Measurements from ENCODE around the gene CMTR2.

The CMTR2 gene

GRCh38 chr16:71254832-71255525 is 34.2 kb downstream of the CMTR2 start:
- in situ Hi-C loops (cut with HindIII; ENCODE audit: low sequenced_read_pairs): no loop called here
- TF ChIP-seq, protein P1, sequence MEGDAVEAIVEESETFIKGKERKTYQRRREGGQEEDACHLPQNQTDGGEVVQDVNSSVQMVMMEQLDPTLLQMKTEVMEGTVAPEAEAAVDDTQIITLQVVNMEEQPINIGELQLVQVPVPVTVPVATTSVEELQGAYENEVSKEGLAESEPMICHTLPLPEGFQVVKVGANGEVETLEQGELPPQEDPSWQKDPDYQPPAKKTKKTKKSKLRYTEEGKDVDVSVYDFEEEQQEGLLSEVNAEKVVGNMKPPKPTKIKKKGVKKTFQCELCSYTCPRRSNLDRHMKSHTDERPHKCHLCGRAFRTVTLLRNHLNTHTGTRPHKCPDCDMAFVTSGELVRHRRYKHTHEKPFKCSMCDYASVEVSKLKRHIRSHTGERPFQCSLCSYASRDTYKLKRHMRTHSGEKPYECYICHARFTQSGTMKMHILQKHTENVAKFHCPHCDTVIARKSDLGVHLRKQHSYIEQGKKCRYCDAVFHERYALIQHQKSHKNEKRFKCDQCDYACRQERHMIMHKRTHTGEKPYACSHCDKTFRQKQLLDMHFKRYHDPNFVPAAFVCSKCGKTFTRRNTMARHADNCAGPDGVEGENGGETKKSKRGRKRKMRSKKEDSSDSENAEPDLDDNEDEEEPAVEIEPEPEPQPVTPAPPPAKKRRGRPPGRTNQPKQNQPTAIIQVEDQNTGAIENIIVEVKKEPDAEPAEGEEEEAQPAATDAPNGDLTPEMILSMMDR (IDR thresholded peaks at IDR 0.05; ENCODE audit: low read depth, low read length): no peak
- no peak overlapping the region for H3K4me3 ChIP-seq (ENCODE audit: low read depth, low read length)
- DNase-seq (ENCODE audit: low read depth, low spot score): no peak

DNA sequence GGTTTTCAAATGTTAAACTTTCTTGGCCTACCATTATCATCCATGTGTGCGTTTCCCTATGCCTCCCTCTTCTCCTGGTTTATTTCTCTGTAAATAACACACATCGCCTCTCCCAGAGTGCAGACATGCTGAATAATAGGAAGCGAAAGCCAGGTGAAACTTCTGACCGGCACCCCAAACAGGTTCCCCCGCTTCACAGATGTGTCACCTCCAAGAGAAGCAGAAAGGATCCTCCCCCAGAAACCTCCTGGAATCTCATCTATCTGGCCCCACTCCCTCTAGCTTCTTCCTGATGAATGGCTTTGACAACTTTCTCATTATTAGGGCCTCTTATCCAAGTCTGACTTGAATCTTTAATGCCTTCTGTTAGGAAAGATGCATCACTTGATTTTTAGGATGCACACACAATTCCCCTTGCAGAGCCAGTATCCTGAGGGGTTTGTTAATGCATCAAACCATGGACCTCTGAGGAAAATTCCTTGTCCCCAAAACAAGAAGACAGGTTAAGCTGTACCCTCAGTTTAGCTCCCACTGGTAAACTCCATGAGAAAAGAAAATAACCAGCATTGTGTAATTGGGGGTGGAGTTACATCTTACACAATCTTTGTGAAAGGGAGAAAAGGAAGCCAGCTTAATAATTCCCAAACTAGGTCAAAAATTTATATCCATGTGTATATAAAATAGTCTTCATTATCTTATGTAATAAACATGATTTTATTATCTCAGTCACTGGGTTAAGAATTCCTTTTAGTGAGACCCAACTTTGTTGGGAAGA is 38.6 kb downstream of the CMTR2 start:
- in situ Hi-C loops (cut with HindIII; ENCODE audit: low sequenced_read_pairs): no loop called here
- no peak overlapping the region for H3K4me3 ChIP-seq (ENCODE audit: low read depth, low read length)
- no peak for DNase-seq (ENCODE audit: low read depth, low spot score)
- TF ChIP-seq, protein P1 (IDR thresholded peaks at IDR 0.05; ENCODE audit: low read depth, low read length): no peak

GRCh38 chr16:71249399-71249798 is 39.8 kb downstream of the CMTR2 start:
- TF ChIP-seq, protein P1 (IDR thresholded peaks at IDR 0.05; ENCODE audit: low read depth, low read length): no peak
- H3K4me3 ChIP-seq (ENCODE audit: low read depth, low read length): no peak overlapping the region
- no peak for DNase-seq (ENCODE audit: low read depth, low spot score)
- in situ Hi-C loops (cut with HindIII; ENCODE audit: low sequenced_read_pairs): no loop called here

DNA sequence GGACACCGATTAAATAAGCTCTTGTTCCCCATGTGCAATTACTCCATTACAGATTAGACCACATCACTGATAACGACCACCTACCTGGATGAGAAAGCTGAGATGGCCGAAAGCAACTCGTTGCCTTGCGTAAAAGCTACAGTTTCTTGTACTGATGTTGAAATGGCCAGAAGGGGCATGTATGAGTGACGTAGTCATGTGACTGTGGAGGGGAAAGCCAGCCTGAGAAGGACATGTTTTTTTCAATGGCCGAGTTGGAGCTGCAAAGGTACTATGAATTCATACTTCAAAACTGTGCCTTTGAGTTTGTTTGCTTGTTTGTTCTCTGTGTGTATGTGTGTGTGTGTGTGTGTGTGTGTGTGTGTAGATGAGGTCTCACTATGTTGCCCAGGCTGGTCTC is 41.7 kb downstream of the CMTR2 start:
- TF ChIP-seq, protein P1 (IDR thresholded peaks at IDR 0.05; ENCODE audit: low read depth, low read length): no peak
- H3K4me3 ChIP-seq (ENCODE audit: low read depth, low read length): no peak overlapping the region
- in situ Hi-C loops (cut with HindIII; ENCODE audit: low sequenced_read_pairs): no loop called here
- DNase-seq (ENCODE audit: low read depth, low spot score): no peak

DNA sequence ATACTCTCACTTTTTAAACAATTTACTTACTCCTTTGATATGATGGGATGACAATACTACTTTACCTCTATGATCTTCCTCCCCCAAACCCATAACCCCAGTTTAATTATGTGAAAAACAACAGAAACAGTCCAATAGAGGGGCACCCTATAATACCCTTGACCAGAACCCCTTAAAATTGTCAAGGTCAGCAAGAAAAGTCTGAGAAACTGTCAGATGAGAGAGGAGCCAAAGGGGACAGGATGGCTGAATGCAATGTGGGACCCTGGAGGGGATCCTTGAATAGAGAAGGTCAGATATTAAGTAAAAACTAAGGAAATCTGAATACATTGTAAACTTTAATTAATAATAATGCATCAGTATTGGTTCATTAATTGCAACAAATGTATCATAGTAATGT is 42.9 kb downstream of the CMTR2 start:
- in situ Hi-C loops (cut with HindIII; ENCODE audit: low sequenced_read_pairs): no loop called here
- DNase-seq (ENCODE audit: low read depth, low spot score): no peak
- TF ChIP-seq, protein P1 (IDR thresholded peaks at IDR 0.05; ENCODE audit: low read depth, low read length): no peak
- no peak overlapping the region for H3K4me3 ChIP-seq (ENCODE audit: low read depth, low read length)

GRCh38 chr16:71244521-71244920 is 44.7 kb downstream of the CMTR2 start:
- TF ChIP-seq, protein P1 (IDR thresholded peaks at IDR 0.05; ENCODE audit: low read depth, low read length): no peak
- no peak for DNase-seq (ENCODE audit: low read depth, low spot score)
- no peak overlapping the region for H3K4me3 ChIP-seq (ENCODE audit: low read depth, low read length)
- in situ Hi-C loops (cut with HindIII; ENCODE audit: low sequenced_read_pairs): no loop called here
